HG02610 (cell line): ENCODE results near the gene TBXA2R.

Source experiments
- ATAC-seq: cut with Tn5 transposase; IDR thresholded peaks from one replicate; pipeline ENCODE4 v1.9.1; 2021; ENCODE audit warnings: mild to moderate bottlenecking, moderate library complexity; ENCODE audit not compliant: unreplicated experiment

TBXA2R gene

GRCh38 chr19:3607303-3608078, 816 bp upstream of the TBXA2R start:
- ATAC-seq = no peak

GRCh38 chr19:3606174-3606689, 443 bp downstream of the TBXA2R start:
- ATAC-seq = no peak

- ATAC-seq = no peak
These were observed 905 bp downstream of the TBXA2R start for GRCh38 chr19:3605770-3606169.

GRCh38 chr19:3605361-3605760, 1.3 kb downstream of the TBXA2R start:
- ATAC-seq = no peak

GRCh38 chr19:3604987-3605343, 1.7 kb downstream of the TBXA2R start:
- no peak for ATAC-seq

GRCh38 chr19:3604227-3604986, 2.3 kb downstream of the TBXA2R start:
- no peak for ATAC-seq

GRCh38 chr19:3603121-3603811, 3.4 kb downstream of the TBXA2R start:
- no peak for ATAC-seq

GRCh38 chr19:3601021-3601420, 5.7 kb downstream of the TBXA2R start:
- no peak for ATAC-seq

GRCh38 chr19:3599776-3600187, 6.9 kb downstream of the TBXA2R start:
- no peak for ATAC-seq

GRCh38 chr19:3595521-3596061, 11.1 kb downstream of the TBXA2R start:
- no peak for ATAC-seq

GRCh38 chr19:3593156-3593555, 13.5 kb downstream of the TBXA2R start:
- ATAC-seq = no peak

GRCh38 chr19:3591876-3592613, 14.6 kb downstream of the TBXA2R start:
- no peak for ATAC-seq

GRCh38 chr19:3590991-3591659, 15.6 kb downstream of the TBXA2R start:
- no peak for ATAC-seq

- no peak for ATAC-seq
These were observed 16.7 kb downstream of the TBXA2R start for GRCh38 chr19:3589949-3590348.

- no peak for ATAC-seq
These were observed 17.2 kb downstream of the TBXA2R start for GRCh38 chr19:3589439-3589838.

GRCh38 chr19:3586707-3587346, 19.8 kb downstream of the TBXA2R start:
- ATAC-seq = no peak

- no peak for ATAC-seq
These were observed 20.5 kb downstream of the TBXA2R start for GRCh38 chr19:3586127-3586626.

- ATAC-seq = no peak
These were observed 21.2 kb downstream of the TBXA2R start, which contains the start of gene GIPC3 for GRCh38 chr19:3585301-3586126. GIPC3 (plus strand) TSS chr19:3585478; CDS start chr19:3585598, 120 bp downstream.
